PC-3 (cell line): ENCODE data around the gene ACTR6. TPM values are rescaled to one million over a fixed set of nuclear protein-coding genes. Genes with fewer than 3 reads are reported as not detected.
"Not testable (repeated sequence)": the region's sequence is repeated elsewhere in the genome, so short reads cannot be mapped to it uniquely, and the experiment has no call there.

ENCODE experiments used
- ATAC-seq: fragments of 200-7000 bp; cut with Tn5 transposase; 2 replicates; pipeline ENCODE4 v1.9.1; 2020; ENCODE audit warnings: mild to moderate bottlenecking, moderate library complexity
- BruUV-seq: library from RNA; stranded (reverse); fragments of 400-500 nt; replicated peaks from 2 replicates; lab custom pipeline; 2021; lab: Mats Ljungman, UMichigan
- CTCF ChIA-PET: fragments of 300-600 bp; sonication (Branson Sonifier 250); formaldehyde crosslinking; loops from one replicate; lab custom pipeline; 2022; ENCODE audit warnings: antibody characterized with exemption; lab: Charles Lee
- POLR2A ChIA-PET: fragments of 300-600 bp; sonication (Branson Sonifier 250); formaldehyde crosslinking; loops from one replicate; lab custom pipeline; 2022; ENCODE audit warnings: antibody characterized with exemption; ENCODE audit not compliant: unreplicated experiment; lab: Charles Lee
- DNase-seq: peaks from one replicate; pipeline ENCODE4 v3.0.0-alpha.2; 2015
- H2AFZ ChIP-seq: fragments of 300-600 bp; sonication (generic); 2 replicates; pipeline ENCODE4 v1.6.0; 2016; ENCODE audit warnings: antibody characterized with exemption, low read length
- H3F3A ChIP-seq: fragments of 300-600 bp; sonication (generic); one replicate; pipeline ENCODE4 v1.6.0; 2017; ENCODE audit warnings: antibody characterized with exemption, low read length, control low read depth, mild to moderate bottlenecking; ENCODE audit not compliant: unreplicated experiment
- H3K27ac ChIP-seq: fragments of 300-600 bp; sonication (generic); 2 replicates; pipeline ENCODE4 v1.5.1; 2016; ENCODE audit warnings: mild to moderate bottlenecking, low read length
- H3K27me3 ChIP-seq: fragments of 300-600 bp; sonication (generic); 2 replicates; pipeline ENCODE4 v1.6.1; 2016; ENCODE audit warnings: low read length, mixed read lengths
- H3K36me3 ChIP-seq: fragments of 300-600 bp; sonication (generic); 2 replicates; pipeline ENCODE4 v1.6.1; 2016; ENCODE audit warnings: low read depth, mixed run types, low read length, mixed read lengths
- H3K4me1 ChIP-seq: fragments of 300-600 bp; sonication (generic); 2 replicates; pipeline ENCODE4 v1.5.1; 2016; ENCODE audit warnings: low read length; ENCODE audit not compliant: insufficient read depth
- H3K4me2 ChIP-seq: fragments of 300-600 bp; sonication (generic); 2 replicates; pipeline ENCODE4 v1.6.0; 2016; ENCODE audit warnings: low read length
- H3K4me3 ChIP-seq: fragments of 300-600 bp; sonication (generic); 2 replicates; pipeline ENCODE4 v1.5.1; 2016; ENCODE audit warnings: mild to moderate bottlenecking, low read length, mixed read lengths
- H3K79me2 ChIP-seq: fragments of 300-600 bp; sonication (generic); 2 replicates; pipeline ENCODE4 v1.6.1; 2017; ENCODE audit warnings: low read length, mixed read lengths
- H3K9ac ChIP-seq: fragments of 300-600 bp; sonication (generic); 2 replicates; pipeline ENCODE4 v1.6.0; 2016; ENCODE audit warnings: mild to moderate bottlenecking, low read length
- H3K9me2 ChIP-seq: fragments of 300-600 bp; sonication (generic); replicated peaks from 2 replicates; pipeline ENCODE4 v1.6.1; 2016; ENCODE audit warnings: mixed run types, low read length, mixed read lengths
- H3K9me3 ChIP-seq: fragments of 300-600 bp; sonication (generic); 2 replicates; pipeline ENCODE4 v1.6.1; 2016; ENCODE audit warnings: low read length, mixed read lengths
- H4K20me1 ChIP-seq: fragments of 300-600 bp; sonication (generic); 2 replicates; pipeline ENCODE4 v1.6.1; 2016; ENCODE audit warnings: low read length, mixed read lengths
- CTCF ChIP-seq: fragments of 300-600 bp; sonication (generic); conservative IDR thresholded peaks from 2 replicates; pipeline ENCODE4 v1.5.1; 2017; ENCODE audit warnings: antibody characterized with exemption, low read depth, mild to moderate bottlenecking, low read length
- EZH2 ChIP-seq: fragments of 300-600 bp; sonication (generic); IDR thresholded peaks from one replicate; pipeline ENCODE4 v1.6.1; 2017; ENCODE audit warnings: antibody characterized with exemption, mild to moderate bottlenecking, low read length; ENCODE audit not compliant: unreplicated experiment
- EZH2phosphoT487 ChIP-seq: fragments of 300-600 bp; sonication (generic); IDR thresholded peaks from 2 replicates; pipeline ENCODE4 v1.6.1; 2018; ENCODE audit warnings: mild to moderate bottlenecking, antibody characterized with exemption, low read length, borderline replicate concordance
- intact Hi-C: fragments of 100-400 bp; cut with micrococcal nuclease; formaldehyde crosslinking; loops from 2 replicates; pipeline ENCODE4 v1.9.0; 2023
- total RNA-seq: library from RNA; depleted of rRNA; stranded (reverse); fragments of >200 nt; gene quantifications from 2 replicates; pipeline ENCODE4 v1.2.3, GENCODE V29; 2014

ACTR6 gene
- total RNA-seq, 1 experiment from 2014 or later: 21.2 TPM

- H3K9me2 ChIP-seq: no peaks in the 10 kb centered on the region
- BruUV-seq: no TSS peak
These were observed 57.5 kb downstream of the ACTR6 start for GRCh38 chr12:100258127-100258526.

GRCh38 chr12:100263131-100263530, 62.5 kb downstream of the ACTR6 start:
- CTCF ChIA-PET: no interaction called here

More at GRCh38 chr12:100258127-100258526, 57.5 kb downstream of the ACTR6 start:
- Histone ChIP-seq H3K4me1 (no peaks in the 10 kb centered on the region), H3K9me3 (no peaks in the 10 kb centered on the region), H2AFZ (no peak overlapping the region), H3F3A (no peaks in the 10 kb centered on the region), H3K4me3 (no peak overlapping the region), H3K27ac (no peak overlapping the region), H3K4me2 (no peak overlapping the region), H4K20me1 (no peaks in the 10 kb centered on the region), H3K36me3 (no peaks in the 10 kb centered on the region), H3K79me2 (no peaks in the 10 kb centered on the region), H3K9ac (no peak overlapping the region), H3K27me3 (no peaks in the 10 kb centered on the region)
- no peak for TF ChIP-seq EZH2
- TF ChIP-seq EZH2phosphoT487: no peak
- CTCF ChIA-PET: no interaction called here
- DNase-seq (no peak), ATAC-seq (no peak)
- POLR2A ChIA-PET: no interaction called here
- intact Hi-C loops: no loop called here

GRCh38 chr12:100265107-100265506, 64.5 kb downstream of the ACTR6 start:
- DNase-seq, H3K27me3 ChIP-seq, CTCF ChIA-PET, H3K27ac ChIP-seq, POLR2A ChIA-PET, H2AFZ ChIP-seq, H3K9ac ChIP-seq, H3F3A ChIP-seq, H3K4me2 ChIP-seq, H3K36me3 ChIP-seq, ATAC-seq, intact Hi-C loops, H3K9me3 ChIP-seq, H3K9me2 ChIP-seq, H3K4me3 ChIP-seq, BruUV-seq: not testable (repeated sequence)
- Histone ChIP-seq H3K4me1 (peaks cover 17% of the 10 kb centered on the region), H3K79me2 (peaks cover 29% of the 10 kb centered on the region), H4K20me1 (peaks cover 13% of the 10 kb centered on the region)

More at GRCh38 chr12:100263131-100263530, 62.5 kb downstream of the ACTR6 start:
- Histone ChIP-seq H3K4me3 (no peak overlapping the region), H3K79me2 (peaks cover 9% of the 10 kb centered on the region), H3K9ac (no peak overlapping the region), H2AFZ (no peak overlapping the region), H3K9me2 (no peaks in the 10 kb centered on the region), H3K4me1 (peaks cover 4% of the 10 kb centered on the region; the same call in 1 of the 2 replicates), H3K4me2 (no peak overlapping the region), H3F3A (no peaks in the 10 kb centered on the region), H3K9me3 (no peaks in the 10 kb centered on the region), H3K27ac (no peak overlapping the region), H4K20me1 (no peaks in the 10 kb centered on the region), H3K36me3 (no peaks in the 10 kb centered on the region), H3K27me3 (no peaks in the 10 kb centered on the region)
- intact Hi-C loops: no loop called here
- no TSS peak for BruUV-seq
- no peak for ATAC-seq
- no peak for DNase-seq
- POLR2A ChIA-PET: no interaction called here
- TF ChIP-seq EZH2phosphoT487 (no peak), CTCF (no peak), EZH2 (no peak)
